Measurements from ENCODE around the gene ESRP2.
A peak's percentile ranks its signal among the peaks of the same experiment; 100 is the strongest.

The ESRP2 gene

GRCh38 chr16:68217506-68217905, 18.4 kb downstream of the ESRP2 start:
- no peak for DNase-seq

DNA sequence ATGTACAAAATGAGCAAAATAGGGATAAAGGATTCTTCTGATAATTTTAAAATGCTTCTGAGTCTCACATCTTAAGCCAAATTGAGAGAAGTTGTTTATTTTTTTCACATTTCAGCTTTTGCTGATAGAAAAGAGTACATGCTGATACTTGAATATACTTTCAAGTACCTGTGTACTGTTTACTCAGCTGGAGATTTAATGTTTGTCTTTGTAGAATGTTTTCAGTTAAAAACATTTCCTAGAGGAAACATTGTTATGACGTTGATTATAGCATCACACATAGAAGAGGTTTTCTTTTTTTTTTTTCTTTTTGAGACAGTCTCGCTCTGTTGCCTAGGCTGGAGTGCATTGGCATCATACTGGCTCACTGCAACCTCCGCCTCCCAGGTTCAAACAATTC, 19.7 kb downstream of the ESRP2 start:
- DNase-seq: no peak

GRCh38 chr16:68215302-68215701, 20.6 kb downstream of the ESRP2 start:
- DNase-seq: no peak

GRCh38 chr16:68214726-68215125, 21.2 kb downstream of the ESRP2 start:
- no peak for DNase-seq

- no peak for DNase-seq
Measured at GRCh38 chr16:68206245-68206644, 29.7 kb downstream of the ESRP2 start.

- DNase-seq: peak in 1 of 14 donors; percentile 86
Measured at GRCh38 chr16:68202091-68202519, 33.8 kb downstream of the ESRP2 start.

DNA sequence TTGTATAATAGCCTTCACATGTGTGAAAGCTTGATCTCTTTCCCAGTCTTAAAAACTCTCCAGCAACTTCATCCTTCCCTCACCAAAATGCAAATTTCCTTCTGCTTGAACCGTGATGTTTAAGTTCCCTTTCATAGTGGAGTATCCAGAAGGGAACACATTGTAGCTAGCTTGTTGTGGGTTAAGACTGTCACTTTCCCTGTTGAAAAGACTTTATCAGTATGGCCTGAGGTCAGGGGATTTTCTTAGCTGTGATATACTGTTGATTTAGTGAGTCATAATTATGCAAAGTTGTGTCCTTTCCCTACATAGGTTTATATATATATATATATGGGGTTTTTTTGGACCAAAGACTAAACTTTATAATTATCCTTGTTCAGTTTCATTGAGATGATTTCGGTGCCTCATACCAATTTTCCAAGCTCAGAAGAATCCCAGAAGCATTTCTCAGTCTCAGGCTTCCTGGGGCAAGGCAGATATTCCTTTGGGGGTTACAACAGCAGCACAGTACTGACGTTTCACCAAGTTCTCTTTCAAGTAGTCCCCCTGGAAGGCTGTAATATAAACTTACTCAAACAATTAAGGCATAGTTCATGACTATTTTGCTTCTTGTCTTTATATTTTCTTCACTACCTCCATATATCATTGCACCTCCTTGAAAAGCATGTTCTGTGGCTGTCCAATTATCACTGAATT, 35.7 kb downstream of the ESRP2 start:
- no peak for DNase-seq

- DNase-seq: no peak
Measured at GRCh38 chr16:68197250-68197649, 38.7 kb downstream of the ESRP2 start.

GRCh38 chr16:68194251-68194650, 41.7 kb downstream of the ESRP2 start:
- DNase-seq: no peak

- peak in 4 of 14 donors; percentile 10 to 40 (median 19) for DNase-seq
Measured at GRCh38 chr16:68190736-68191510, 45.0 kb downstream of the ESRP2 start.

GRCh38 chr16:68190081-68190480, 45.8 kb downstream of the ESRP2 start:
- DNase-seq: no peak

GRCh38 chr16:68188170-68188569, 47.8 kb downstream of the ESRP2 start:
- DNase-seq: no peak

DNA sequence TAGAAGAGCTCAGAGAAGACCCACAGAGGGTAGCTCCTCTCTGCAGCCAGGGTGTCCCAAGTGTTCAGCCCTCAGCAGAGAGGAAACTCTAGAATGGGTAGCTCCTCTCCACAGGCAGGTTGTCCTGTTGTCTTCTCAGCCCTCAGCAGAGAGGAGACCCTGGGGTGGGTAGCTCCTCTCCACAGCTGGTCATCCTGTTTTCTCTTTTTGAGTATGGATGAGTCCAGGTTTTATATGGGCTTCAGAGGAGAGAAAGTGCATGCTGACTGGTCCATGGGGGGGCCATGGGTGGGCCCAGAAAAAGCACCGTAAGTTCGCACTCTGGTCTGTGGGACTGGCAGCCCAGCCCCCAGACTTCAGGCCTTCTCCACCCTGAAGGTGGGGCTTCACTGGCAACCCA, 48.4 kb downstream of the ESRP2 start:
- no peak for DNase-seq

- no peak for DNase-seq
Measured at GRCh38 chr16:68186877-68187276, 49.0 kb downstream of the ESRP2 start.

GRCh38 chr16:68183046-68183445, 52.9 kb downstream of the ESRP2 start:
- DNase-seq: no peak

- no peak for DNase-seq
Measured at GRCh38 chr16:68179855-68180254, 56.1 kb downstream of the ESRP2 start.

GRCh38 chr16:68179196-68179795, 56.6 kb downstream of the ESRP2 start:
- DNase-seq: no peak
